HG03575 (cell line): ENCODE data around the gene RASSF4.

Experiments used
- ATAC-seq: cut with Tn5 transposase; IDR thresholded peaks from one replicate; pipeline ENCODE4 v1.9.1; 2021; ENCODE audit not compliant: unreplicated experiment, insufficient number of reproducible peaks, low FRiP score; ENCODE audit errors: extremely low read depth

Gene RASSF4

GRCh38 chr10:44981172-44982113 lies 21.8 kb downstream of the RASSF4 start:
- ATAC-seq = peak; percentile 53

GRCh38 chr10:44982114-44982460 lies 22.5 kb downstream of the RASSF4 start:
- ATAC-seq = no peak

DNA sequence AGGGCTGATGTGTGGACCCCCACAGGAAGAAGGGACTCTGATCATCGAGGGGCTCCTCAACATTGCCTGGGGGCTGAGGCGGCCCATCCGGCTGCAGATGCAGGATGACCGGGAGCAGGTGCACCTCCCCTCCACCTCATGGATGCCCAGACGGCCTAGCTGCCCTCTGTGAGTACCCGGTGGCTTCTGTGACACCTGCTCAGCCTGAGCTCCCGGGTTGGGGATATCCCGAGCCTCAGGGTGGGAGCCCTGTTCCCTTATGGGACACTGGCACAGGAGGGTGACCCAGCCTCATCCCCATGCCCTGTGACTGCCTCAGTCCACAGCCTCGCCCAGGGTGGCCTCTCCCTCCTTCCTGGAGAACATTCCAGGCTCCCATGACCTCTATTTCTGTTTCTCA lies 22.9 kb downstream of the RASSF4 start:
- ATAC-seq = no peak

- no peak for ATAC-seq
These were observed 23.7 kb downstream of the RASSF4 start for GRCh38 chr10:44983066-44983894.

DNA sequence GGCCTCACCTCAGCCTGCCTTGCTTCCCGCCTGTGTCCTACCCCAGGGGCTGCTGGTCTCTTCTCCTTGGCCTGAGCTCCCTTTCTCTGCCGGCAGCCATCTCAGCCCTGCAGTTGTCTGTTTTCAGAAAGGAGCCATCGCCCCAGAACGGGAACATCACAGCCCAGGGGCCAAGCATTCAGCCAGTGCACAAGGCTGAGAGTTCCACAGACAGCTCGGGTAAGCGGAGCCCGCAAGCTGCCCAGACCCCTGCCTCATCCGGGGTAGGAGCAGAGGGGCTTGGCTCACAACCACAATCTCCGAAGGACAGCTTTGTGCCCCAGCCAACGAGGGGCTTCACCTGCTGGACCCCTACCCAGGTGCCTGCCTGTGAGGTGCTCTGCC lies 24.3 kb downstream of the RASSF4 start:
- ATAC-seq = no peak

- ATAC-seq = no peak
These were observed 25.1 kb downstream of the RASSF4 start for GRCh38 chr10:44984671-44985101.

DNA sequence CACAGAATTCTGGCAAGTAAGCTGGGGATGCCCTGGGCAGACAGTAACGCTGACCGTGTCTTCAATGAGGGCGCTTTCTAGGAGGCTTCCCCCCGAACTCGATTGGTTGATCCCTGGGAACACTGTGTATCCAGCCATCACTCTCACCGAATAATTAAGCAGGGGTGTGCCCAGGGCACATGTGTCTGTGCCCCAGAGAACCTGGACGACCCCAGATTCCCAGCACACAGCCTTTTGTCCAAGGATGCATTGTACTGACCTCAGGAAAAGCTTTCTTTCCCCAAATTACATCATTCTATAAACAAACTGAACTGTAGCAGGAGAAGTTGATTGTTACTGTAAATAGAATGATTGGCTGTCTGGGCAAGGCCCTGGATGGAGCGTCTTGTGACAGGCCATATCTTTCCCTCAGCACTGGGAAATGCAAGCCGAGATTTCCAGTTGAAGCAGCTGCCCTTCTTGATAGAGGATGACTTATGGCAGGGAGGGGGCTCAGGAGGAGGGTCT lies 25.6 kb downstream of the RASSF4 start:
- ATAC-seq = no peak

DNA sequence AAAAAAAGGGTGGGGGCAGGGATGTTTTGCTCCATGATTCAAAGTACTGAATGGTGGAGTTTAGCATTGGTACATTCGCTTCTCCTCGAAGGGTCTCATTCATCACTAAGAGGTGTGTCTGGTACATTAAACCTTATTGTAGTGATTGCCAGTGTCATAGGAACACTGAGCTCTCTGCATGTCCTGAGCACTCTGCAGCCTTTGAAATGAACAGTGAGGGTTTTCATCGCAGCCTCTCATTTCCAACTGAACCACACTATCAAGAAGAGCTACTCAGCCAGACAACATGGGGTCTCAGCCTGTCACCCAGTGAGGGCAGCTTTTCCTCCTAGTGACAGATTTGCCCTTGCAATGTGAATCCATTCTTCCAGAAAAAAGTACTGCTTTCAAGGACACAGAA lies 26.6 kb downstream of the RASSF4 start:
- ATAC-seq = no peak

- no peak for ATAC-seq
These were observed 27.1 kb downstream of the RASSF4 start for GRCh38 chr10:44986670-44987069.

DNA sequence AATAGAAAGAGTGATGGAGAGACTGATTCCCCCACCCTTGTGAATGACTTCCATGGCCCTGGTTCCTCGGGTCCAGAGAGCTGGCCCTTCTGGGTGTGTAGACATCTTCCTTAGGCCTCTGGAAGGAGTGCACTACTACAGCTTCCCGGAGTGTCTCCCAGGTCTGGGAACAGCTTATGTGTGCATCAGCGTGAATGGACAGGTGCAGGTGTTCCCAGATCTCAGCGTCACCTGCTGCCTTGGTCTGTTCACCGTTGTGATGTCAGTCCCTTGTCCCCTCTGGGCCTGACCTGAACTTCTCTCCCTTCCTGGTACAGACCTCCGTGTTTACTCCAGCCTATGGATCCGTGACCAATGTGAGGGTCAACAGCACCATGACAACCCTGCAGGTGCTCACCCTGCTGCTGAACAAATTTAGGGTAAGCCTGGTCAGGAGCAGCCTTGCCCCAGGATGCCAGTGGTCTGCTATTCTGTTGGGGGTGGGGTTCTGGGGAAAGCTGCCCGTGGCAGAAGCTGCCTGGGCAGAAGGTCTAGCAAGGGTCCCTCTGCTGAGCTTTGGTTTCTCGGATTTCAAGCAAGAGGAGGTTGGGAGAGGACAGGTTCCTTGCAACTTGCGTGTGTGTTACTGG lies 29.5 kb downstream of the RASSF4 start:
- ATAC-seq = no peak

- ATAC-seq = no peak
These were observed 30.1 kb downstream of the RASSF4 start for GRCh38 chr10:44989597-44990301.

DNA sequence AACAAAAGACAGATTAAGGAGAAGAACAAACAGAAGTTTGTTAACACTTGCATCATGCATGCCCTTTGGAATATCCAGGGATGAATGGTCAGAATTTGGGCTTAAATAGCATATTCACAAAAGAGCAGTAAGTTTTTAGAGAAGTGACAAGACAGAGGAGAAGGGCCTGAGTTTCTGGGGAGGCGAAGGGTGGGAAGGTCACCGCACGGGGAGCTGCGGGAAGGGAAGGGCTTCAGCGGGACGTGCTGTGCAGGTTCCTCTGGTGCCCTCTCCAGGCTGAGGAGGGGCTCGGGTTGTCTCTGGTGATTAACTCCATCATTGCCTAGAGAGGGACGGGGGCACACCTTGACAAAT lies 30.7 kb downstream of the RASSF4 start:
- ATAC-seq = no peak

DNA sequence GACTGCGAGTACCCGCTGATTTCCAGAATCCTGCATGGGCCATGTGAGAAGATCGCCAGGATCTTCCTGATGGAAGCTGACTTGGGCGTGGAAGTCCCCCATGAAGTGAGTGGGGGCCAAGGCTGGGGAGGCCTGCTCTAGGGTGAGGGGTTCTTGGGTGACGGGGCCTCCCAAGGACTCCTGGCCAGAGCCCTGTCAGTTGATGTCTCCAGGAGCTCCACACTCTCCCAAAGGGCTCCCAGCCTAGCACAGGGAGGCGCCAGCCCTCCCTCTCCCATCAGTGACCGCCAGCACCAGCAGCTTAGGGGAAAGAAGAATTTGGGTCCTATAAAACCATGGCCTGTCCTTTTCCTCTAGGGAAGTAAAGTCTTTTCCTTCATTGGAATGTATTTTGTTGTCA lies 31.4 kb downstream of the RASSF4 start:
- ATAC-seq = no peak

DNA sequence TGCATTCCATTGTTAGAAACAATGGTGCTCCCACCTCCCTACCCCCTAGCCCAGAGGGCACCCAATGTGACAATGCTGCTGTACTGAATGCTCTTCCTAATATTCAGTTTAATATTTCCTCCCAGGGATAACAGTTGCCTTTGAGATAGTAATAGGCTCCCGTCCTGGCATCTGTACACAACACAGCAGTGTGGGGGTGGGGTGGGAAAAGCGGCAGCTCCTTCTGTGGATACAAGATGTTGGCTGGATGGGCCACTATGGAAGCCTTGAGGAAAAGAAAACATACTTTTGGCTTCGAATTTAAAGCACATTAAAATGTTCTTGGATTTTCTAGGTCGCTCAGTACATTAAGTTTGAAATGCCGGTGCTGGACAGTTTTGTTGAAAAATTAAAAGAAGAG lies 32.0 kb downstream of the RASSF4 start:
- no peak for ATAC-seq

- no peak for ATAC-seq
These were observed 32.6 kb downstream of the RASSF4 start for GRCh38 chr10:44992070-44992731.

GRCh38 chr10:44992732-44993225 lies 33.2 kb downstream of the RASSF4 start:
- ATAC-seq = no peak

DNA sequence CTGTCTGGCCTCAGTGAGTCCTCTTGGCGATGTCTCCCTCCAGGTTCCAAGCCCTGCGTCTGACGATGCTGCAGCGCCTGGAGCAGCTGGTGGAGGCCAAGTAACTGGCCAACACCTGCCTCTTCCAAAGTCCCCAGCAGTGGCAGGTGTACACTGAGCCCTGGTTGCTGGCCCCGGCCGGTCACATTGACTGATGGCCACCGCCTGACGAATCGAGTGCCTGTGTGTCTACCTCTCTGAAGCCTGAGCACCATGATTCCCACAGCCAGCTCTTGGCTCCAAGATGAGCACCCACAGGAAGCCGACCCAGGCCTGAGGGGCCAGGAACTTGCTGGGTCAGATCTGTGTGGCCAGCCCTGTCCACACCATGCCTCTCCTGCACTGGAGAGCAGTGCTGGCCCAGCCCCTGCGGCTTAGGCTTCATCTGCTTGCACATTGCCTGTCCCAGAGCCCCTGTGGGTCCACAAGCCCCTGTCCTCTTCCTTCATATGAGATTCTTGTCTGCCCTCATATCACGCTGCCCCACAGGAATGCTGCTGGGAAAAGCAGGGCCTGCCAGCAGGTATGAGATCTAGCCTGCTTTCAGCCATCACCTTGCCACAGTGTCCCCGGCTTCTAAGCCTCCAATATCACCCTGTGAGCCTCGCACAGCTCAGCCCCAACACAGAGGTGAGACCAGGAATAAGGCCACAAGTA lies 33.8 kb downstream of the RASSF4 start:
- ATAC-seq = no peak
